ENCODE data around the gene ADRB2. TPM values are rescaled to one million over a fixed set of nuclear protein-coding genes. Genes with fewer than 3 reads are reported as not detected.

The ADRB2 gene
- total and polyA plus RNA-seq, 10 of the 15 experiments (the other 5 are each of a cell fraction or from before 2014, with no cell fraction given): 0.03 to 0.34 (median 0.18) TPM; not detected in 1

DNA sequence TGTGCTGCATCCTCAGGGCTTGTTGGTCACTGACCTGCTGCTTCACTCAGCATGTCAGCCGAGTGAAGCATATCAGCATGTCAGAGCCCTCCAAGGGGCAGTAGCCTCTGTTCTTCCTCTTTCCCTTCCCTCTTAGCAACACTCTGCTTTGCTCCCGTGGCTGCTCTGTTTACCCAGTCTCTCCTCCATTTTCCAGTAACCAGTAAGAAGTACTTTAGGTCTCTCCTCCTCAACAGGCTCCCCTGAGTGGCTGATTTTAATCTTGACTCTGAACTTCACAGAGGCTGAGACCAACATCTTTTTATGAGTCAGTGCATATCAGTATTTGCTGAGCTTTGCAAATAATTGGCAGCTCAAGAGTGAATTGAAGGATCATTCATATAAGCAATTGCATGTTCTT lies 18.6 kb upstream of the ADRB2 start:
- ChIA-PET SMC1A (ENCODE audit: uncharacterized antibody, unreplicated experiment) (interaction anchor here (1.7 kb wide), 1 partner anchor 24 kb away, joined by 5 read pairs; no protein-coding TSS in a partner anchor), POLR2A (interaction anchor here (0.6 to 1.7 kb wide), 2 partner anchors 15 to 734 kb away, joined by 4 read pairs; no protein-coding TSS in a partner anchor), CTCF (interaction anchor here (1.1 to 3.7 kb wide), 6 partner anchors 10 to 76 kb away, joined by 3 to 15 read pairs (median 4); no protein-coding TSS in a partner anchor), RAD21 (ENCODE audit: unreplicated experiment) (interaction anchor here (1.0 to 2.8 kb wide), 3 partner anchors 13 to 77 kb away, joined by 3 to 8 read pairs (median 5); no protein-coding TSS in a partner anchor)
- H3K27ac ChIP-seq (ENCODE audit: control insufficient read depth, insufficient read depth): 0 out of 2 replicates have a peak overlapping the region, but pooled peaks have one; percentile 4
- peak; percentile 19 for ATAC-seq
- H3K79me2 ChIP-seq (ENCODE audit: control insufficient read depth, insufficient read depth, low read length): no peaks in the 10 kb centered on the region
- H4K20me1 ChIP-seq (ENCODE audit: control insufficient read depth, insufficient read depth): no peaks in the 10 kb centered on the region
- TF ChIP-seq CUX1 (IDR thresholded peaks at IDR 0.05; ENCODE audit: insufficient replicate concordance, low read depth, low read length) (no peak), BCL3 (IDR thresholded peaks at IDR 0.05; ENCODE audit: borderline replicate concordance, insufficient read depth, low read depth, low read length, poor library complexity, severe bottlenecking) (peak; percentile 23)
- no peaks in the 10 kb centered on the region for H3K36me3 ChIP-seq (ENCODE audit: control insufficient read depth in 2 of 2, insufficient read depth in 2 of 2, low read length in 1 of 2)
- H2AFZ ChIP-seq (ENCODE audit: control insufficient read depth, low read depth, low read length): peak overlapping the region; percentile 41; the same call in 1 of the 2 replicates
- intact Hi-C loops (cut with micrococcal nuclease; ENCODE audit: unreplicated experiment) (loop anchor here (5.0 to 10.0 kb wide), 3 partner anchors 61 to 1607 kb away; partner anchors contain the start of genes CD74 and GRPEL2), in situ Hi-C loops (cut with MboI) (no loop called here)
- no peaks in the 10 kb centered on the region; the same call in 2 of the 3 replicates for H3K9me3 ChIP-seq (replicated peaks; ENCODE audit: control insufficient read depth, insufficient read depth, low read length)
- WGBS (ENCODE audit: insufficient coverage, insufficient replicate concordance, low lambda C conversion rate, missing lambda C conversion rate): 8% methylated on average over 2 of the region's 2 CpGs
- FAIRE-seq: no peak
- H3K27me3 ChIP-seq (replicated peaks in 1 of 2; ENCODE audit: control insufficient read depth in 2 of 2, insufficient read depth in 2 of 2, low read length in 1 of 2): no peaks in the 10 kb centered on the region
- no peak overlapping the region for H3K9ac ChIP-seq (ENCODE audit: control insufficient read depth, insufficient read depth, low read length)
- no peak for DNase-seq (ENCODE audit: low read depth, low spot score)
- H3K4me1 ChIP-seq (ENCODE audit: control insufficient read depth, insufficient read depth, low read length): peaks cover 60% of the 10 kb centered on the region
- H3K4me3 ChIP-seq: no peak overlapping the region
- no TSS peak for BruUV-seq (replicated peaks)
- peak overlapping the region; percentile 45 for H3K4me2 ChIP-seq (ENCODE audit: control insufficient read depth, insufficient read depth)

Measured in GM12878 (cell line).